Hepatocyte (in vitro differentiated cells): Measurements from ENCODE around the gene WDR75. TPM values are rescaled to one million over a fixed set of nuclear protein-coding genes. Genes with fewer than 3 reads are reported as not detected.
A peak's percentile ranks its signal among the peaks of the same experiment; 100 is the strongest.

ENCODE experiments used
- DNase-seq: peaks from one replicate; pipeline ENCODE4 v3.0.0-alpha.2; 2016; ENCODE audit warnings: low spot score
- H2AFZ ChIP-seq: fragments of 200-600 bp; sonication (generic); 2 replicates; pipeline ENCODE4 v1.6.0; 2016; ENCODE audit warnings: antibody characterized with exemption, mild to moderate bottlenecking
- H3K27ac ChIP-seq: fragments of 200-600 bp; sonication (generic); 2 replicates; pipeline ENCODE4 v1.5.1; 2016; ENCODE audit warnings: mild to moderate bottlenecking
- H3K27me3 ChIP-seq: fragments of 200-600 bp; sonication (generic); 2 replicates; pipeline ENCODE4 v1.6.1; 2016
- H3K36me3 ChIP-seq: fragments of 200-600 bp; sonication (generic); replicated peaks from 2 replicates; pipeline ENCODE4 v1.5.1; 2016; ENCODE audit warnings: low read depth; ENCODE audit not compliant: insufficient read depth
- H3K4me1 ChIP-seq: fragments of 200-600 bp; sonication (generic); 2 replicates; pipeline ENCODE4 v1.5.1; 2016; ENCODE audit warnings: mild to moderate bottlenecking, moderate library complexity; ENCODE audit not compliant: insufficient read depth
- H3K4me2 ChIP-seq: fragments of 200-600 bp; sonication (generic); 2 replicates; pipeline ENCODE4 v1.6.0; 2016
- H3K4me3 ChIP-seq: fragments of 200-600 bp; sonication (generic); 2 replicates; pipeline ENCODE4 v1.5.1; 2016; ENCODE audit warnings: mild to moderate bottlenecking
- H3K79me2 ChIP-seq: fragments of 200-600 bp; sonication (generic); 2 replicates; pipeline ENCODE4 v1.6.0; 2017; ENCODE audit warnings: mild to moderate bottlenecking
- H3K9me2 ChIP-seq: fragments of 200-600 bp; sonication (generic); replicated peaks from 2 replicates; pipeline ENCODE4 v1.6.0; 2017; ENCODE audit warnings: mild to moderate bottlenecking; ENCODE audit not compliant: insufficient read depth
- H3K9me3 ChIP-seq: fragments of 200-600 bp; sonication (generic); 2 replicates; pipeline ENCODE4 v1.5.1; 2016; ENCODE audit warnings: low read depth, mild to moderate bottlenecking
- H4K20me1 ChIP-seq: fragments of 200-600 bp; sonication (generic); 2 replicates; pipeline ENCODE4 v1.6.0; 2016; ENCODE audit warnings: mild to moderate bottlenecking; ENCODE audit not compliant: insufficient read depth, poor library complexity, severe bottlenecking
- CTCF ChIP-seq: fragments of 200-600 bp; sonication (generic); IDR thresholded peaks from 2 replicates; pipeline ENCODE4 v1.5.1; 2016; ENCODE audit warnings: antibody characterized with exemption, mild to moderate bottlenecking; ENCODE audit not compliant: poor library complexity
- EZH2 ChIP-seq: fragments of 200-600 bp; sonication (generic); IDR thresholded peaks from 2 replicates; pipeline ENCODE4 v1.6.1; 2016; ENCODE audit warnings: antibody characterized with exemption, mild to moderate bottlenecking, borderline replicate concordance
- EZH2phosphoT487 ChIP-seq: fragments of 200-600 bp; sonication (generic); IDR thresholded peaks from one replicate; pipeline ENCODE4 v1.6.1; 2018; ENCODE audit warnings: antibody characterized with exemption, mild to moderate bottlenecking, low read depth, moderate library complexity; ENCODE audit not compliant: unreplicated experiment, severe bottlenecking
- WGBS: methylation state at CpG from one replicate; pipeline ENCODE4 v1.1.6; 2016; ENCODE audit warnings: low lambda C conversion rate; ENCODE audit errors: missing lambda C conversion rate; 5-methylcytosine and 5-hydroxymethylcytosine counted together
- polyA plus RNA-seq: library from polyadenylated mRNA; unstranded; fragments of >200 nt; fragmentation: Nextera tagmentation; extraction: Ambion mirVana; gene quantifications from 2 replicates; pipeline ENCODE4 v1.2.1, GENCODE V29; 2016
- total RNA-seq: library from RNA; depleted of rRNA; stranded (reverse); fragments of >200 nt; gene quantifications from 2 replicates; pipeline ENCODE4 v1.2.3, GENCODE V29; 2014

WDR75 gene
- total and polyA plus RNA-seq, 2 experiments from 2014 or later, result 21.0 to 45.3 TPM

GRCh38 chr2:189517847-189518535, 76.7 kb downstream of the WDR75 start:
- no peak overlapping the region for H3K4me2 ChIP-seq
- H3K4me1 ChIP-seq, result peaks cover 20% of the 10 kb centered on the region
- TF ChIP-seq CTCF, result no peak
- TF ChIP-seq EZH2phosphoT487, result no peak
- TF ChIP-seq EZH2, result no peak
- H3K79me2 ChIP-seq, result no peaks in the 10 kb centered on the region
- no peaks in the 10 kb centered on the region for H4K20me1 ChIP-seq
- WGBS, result 71% methylated on average over 6 of the region's 6 CpGs
- H3K36me3 ChIP-seq, result no peaks in the 10 kb centered on the region
- no peaks in the 10 kb centered on the region for H3K9me3 ChIP-seq
- no peaks in the 10 kb centered on the region for H3K27me3 ChIP-seq
- H3K9me2 ChIP-seq, result no peaks in the 10 kb centered on the region
- no peak overlapping the region for H3K27ac ChIP-seq
- DNase-seq, result no peak
- H2AFZ ChIP-seq, result no peak overlapping the region
- H3K4me3 ChIP-seq, result no peak overlapping the region

- Histone ChIP-seq H3K9me3 (no peaks in the 10 kb centered on the region), H3K27ac (no peak overlapping the region), H3K79me2 (no peaks in the 10 kb centered on the region), H3K27me3 (no peaks in the 10 kb centered on the region), H4K20me1 (no peaks in the 10 kb centered on the region), H2AFZ (no peak overlapping the region), H3K4me1 (peaks cover 25% of the 10 kb centered on the region), H3K4me3 (no peak overlapping the region), H3K9me2 (no peaks in the 10 kb centered on the region), H3K36me3 (no peaks in the 10 kb centered on the region), H3K4me2 (no peak overlapping the region)
- no peak for DNase-seq
- TF ChIP-seq EZH2 (no peak), CTCF (no peak), EZH2phosphoT487 (no peak)
- 64% methylated on average over 6 of the region's 6 CpGs for WGBS
These were observed 78.5 kb downstream of the WDR75 start for GRCh38 chr2:189519631-189520387.

GRCh38 chr2:189521699-189522434, 80.6 kb downstream of the WDR75 start:
- Histone ChIP-seq H3K27ac (peak overlapping the region; percentile 90), H3K4me2 (peak overlapping the region; percentile 8)
- 96% methylated on average over 2 of the region's 2 CpGs for WGBS

More at GRCh38 chr2:189521699-189522434, 80.6 kb downstream of the WDR75 start:
- peaks cover 25% of the 10 kb centered on the region for H3K4me1 ChIP-seq
- no peak for DNase-seq
- no peaks in the 10 kb centered on the region for H3K9me2 ChIP-seq
- H3K27me3 ChIP-seq, result no peaks in the 10 kb centered on the region
- H3K36me3 ChIP-seq, result no peaks in the 10 kb centered on the region
- no peaks in the 10 kb centered on the region for H3K79me2 ChIP-seq
- TF ChIP-seq EZH2phosphoT487, result no peak
- peak; percentile 6 for TF ChIP-seq CTCF
- H3K9me3 ChIP-seq, result no peaks in the 10 kb centered on the region
- no peaks in the 10 kb centered on the region for H4K20me1 ChIP-seq
- H2AFZ ChIP-seq, result no peak overlapping the region
- H3K4me3 ChIP-seq, result no peak overlapping the region
